Parathyroid adenoma (tissue), 2 donors: Measurements from ENCODE around the gene ABCD2.
"Not testable (repeated sequence)": the region's sequence is repeated elsewhere in the genome, so short reads cannot be mapped to it uniquely, and the experiment has no call there.

Source experiments
- H2AFZ ChIP-seq: fragments of 300-600 bp; sonication (generic); one replicate; pipeline ENCODE4 v1.7.0; 2017; ENCODE audit warnings: antibody characterized with exemption, mild to moderate bottlenecking
- H3K27ac ChIP-seq: fragments of 300-600 bp; sonication (generic); one replicate; pipeline ENCODE4 v1.7.0; 2017
- H3K27me3 ChIP-seq: fragments of 300-600 bp; sonication (generic); one replicate; pipeline ENCODE4 v1.7.0; 2017; ENCODE audit warnings: low read length; ENCODE audit not compliant: control insufficient read depth, insufficient read depth
- H3K36me3 ChIP-seq: fragments of 300-600 bp; sonication (generic); one replicate; pipeline ENCODE4 v1.7.0; 2017; ENCODE audit warnings: low read length; ENCODE audit not compliant: control insufficient read depth, insufficient read depth
- H3K4me1 ChIP-seq: fragments of 300-600 bp; sonication (generic); one replicate; pipeline ENCODE4 v1.7.0; 2017; ENCODE audit warnings: control low read depth
- H3K4me2 ChIP-seq: fragments of 300-600 bp; sonication (generic); one replicate; pipeline ENCODE4 v1.7.0; 2017; ENCODE audit warnings: low read length
- H3K4me3 ChIP-seq: fragments of 300-600 bp; sonication (generic); one replicate; pipeline ENCODE4 v1.7.0; 2017; ENCODE audit warnings: low read depth, low read length
- H3K79me2 ChIP-seq: fragments of 300-600 bp; sonication (generic); one replicate; pipeline ENCODE4 v1.7.0; 2017; ENCODE audit warnings: control low read depth
- H3K9ac ChIP-seq: fragments of 300-600 bp; sonication (generic); one replicate; pipeline ENCODE4 v1.7.0; 2017; ENCODE audit warnings: mild to moderate bottlenecking
- H3K9me3 ChIP-seq: fragments of 300-600 bp; sonication (generic); one replicate; pipeline ENCODE4 v1.7.0; 2017; ENCODE audit warnings: low read length; ENCODE audit not compliant: control insufficient read depth
- TF ChIP-seq, protein P1 (sequence below): fragments of 300-600 bp; sonication (generic); IDR thresholded peaks from one replicate; pipeline ENCODE4 v1.7.0; 2017; ENCODE audit warnings: antibody characterized with exemption, mild to moderate bottlenecking
- donor health status: primary hyperparathyroidism.

Gene ABCD2

DNA sequence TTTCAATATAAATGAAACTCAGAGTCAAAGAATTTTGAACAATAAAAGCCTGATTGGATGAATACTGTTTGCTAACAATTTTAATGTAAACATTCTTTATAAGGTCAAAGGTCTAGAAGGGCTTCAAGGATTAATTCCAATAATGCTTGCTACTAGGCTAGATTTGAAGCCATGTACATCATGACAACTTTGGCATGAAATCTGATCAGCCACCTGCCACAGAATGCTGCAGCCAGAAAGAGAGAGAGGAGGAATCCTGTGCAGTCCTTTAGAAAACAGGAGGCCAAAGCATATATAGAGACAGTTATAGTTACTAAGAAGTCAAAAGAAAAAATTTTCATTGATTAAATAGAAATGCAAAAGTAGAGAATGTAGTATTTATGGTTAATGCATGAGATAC, 47.1 kb downstream of the ABCD2 start:
- Histone ChIP-seq H3K36me3 (no peaks in the 10 kb centered on the region), H3K9me3 (no peaks in the 10 kb centered on the region), H3K79me2 (no peaks in the 10 kb centered on the region), H3K27ac (no peak overlapping the region), H2AFZ (no peak overlapping the region), H3K9ac (no peak overlapping the region), H3K4me3 (no peak overlapping the region), H3K27me3 (no peaks in the 10 kb centered on the region), H3K4me2 (no peak overlapping the region), H3K4me1 (no peaks in the 10 kb centered on the region)
- TF ChIP-seq, protein P1, sequence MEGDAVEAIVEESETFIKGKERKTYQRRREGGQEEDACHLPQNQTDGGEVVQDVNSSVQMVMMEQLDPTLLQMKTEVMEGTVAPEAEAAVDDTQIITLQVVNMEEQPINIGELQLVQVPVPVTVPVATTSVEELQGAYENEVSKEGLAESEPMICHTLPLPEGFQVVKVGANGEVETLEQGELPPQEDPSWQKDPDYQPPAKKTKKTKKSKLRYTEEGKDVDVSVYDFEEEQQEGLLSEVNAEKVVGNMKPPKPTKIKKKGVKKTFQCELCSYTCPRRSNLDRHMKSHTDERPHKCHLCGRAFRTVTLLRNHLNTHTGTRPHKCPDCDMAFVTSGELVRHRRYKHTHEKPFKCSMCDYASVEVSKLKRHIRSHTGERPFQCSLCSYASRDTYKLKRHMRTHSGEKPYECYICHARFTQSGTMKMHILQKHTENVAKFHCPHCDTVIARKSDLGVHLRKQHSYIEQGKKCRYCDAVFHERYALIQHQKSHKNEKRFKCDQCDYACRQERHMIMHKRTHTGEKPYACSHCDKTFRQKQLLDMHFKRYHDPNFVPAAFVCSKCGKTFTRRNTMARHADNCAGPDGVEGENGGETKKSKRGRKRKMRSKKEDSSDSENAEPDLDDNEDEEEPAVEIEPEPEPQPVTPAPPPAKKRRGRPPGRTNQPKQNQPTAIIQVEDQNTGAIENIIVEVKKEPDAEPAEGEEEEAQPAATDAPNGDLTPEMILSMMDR, result no peak

DNA sequence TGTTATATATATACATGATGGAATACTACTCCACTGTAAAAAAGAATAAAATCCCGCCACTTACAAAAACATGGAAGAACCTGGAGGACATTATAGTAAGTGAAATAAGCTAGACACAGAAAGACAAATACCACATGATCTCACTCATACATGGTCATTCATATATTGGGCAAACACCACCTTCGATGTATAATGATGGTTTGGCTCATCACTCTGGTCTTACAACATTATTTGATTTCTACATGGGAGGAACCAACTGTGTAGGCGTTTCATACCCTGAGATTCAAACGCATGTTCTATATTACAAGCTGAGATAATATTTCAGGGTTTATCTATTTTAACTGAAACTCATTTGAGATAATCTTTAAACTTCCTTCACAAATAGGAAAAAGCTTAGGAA, 48.3 kb downstream of the ABCD2 start:
- no peaks in the 10 kb centered on the region for H3K4me1 ChIP-seq
- no peak overlapping the region for H3K4me2 ChIP-seq
- no peaks in the 10 kb centered on the region for H3K27me3 ChIP-seq
- H3K79me2 ChIP-seq, result no peaks in the 10 kb centered on the region
- H3K27ac ChIP-seq, result no peak overlapping the region
- H3K9ac ChIP-seq, result no peak overlapping the region
- H3K9me3 ChIP-seq, result no peaks in the 10 kb centered on the region
- no peak overlapping the region for H3K4me3 ChIP-seq
- H3K36me3 ChIP-seq, result no peaks in the 10 kb centered on the region
- H2AFZ ChIP-seq, result no peak overlapping the region
- TF ChIP-seq, protein P1, result no peak

DNA sequence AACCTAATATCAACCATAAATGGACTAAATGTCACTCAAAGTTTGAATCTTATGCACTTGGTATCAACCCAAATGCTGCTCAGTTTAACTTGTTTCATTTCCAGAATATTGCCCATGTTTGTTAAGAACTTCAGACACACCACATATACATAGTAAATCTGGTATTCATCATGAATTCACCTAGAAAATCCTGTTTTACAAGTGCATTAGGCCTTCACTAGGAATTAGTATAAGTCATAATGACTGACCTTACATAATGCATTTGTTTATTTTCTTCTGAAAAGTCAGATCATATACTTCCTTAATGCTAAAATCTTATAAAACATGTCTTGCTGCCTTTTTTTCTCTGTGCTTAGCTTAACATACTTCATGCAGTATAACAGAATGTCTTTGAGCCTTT, 66.1 kb downstream of the ABCD2 start:
- Histone ChIP-seq H3K36me3 (no peaks in the 10 kb centered on the region), H3K27ac (no peak overlapping the region), H3K27me3 (no peaks in the 10 kb centered on the region), H3K9ac (no peak overlapping the region), H3K4me1 (no peaks in the 10 kb centered on the region), H3K4me3 (no peak overlapping the region), H3K4me2 (no peak overlapping the region), H3K9me3 (peaks cover 6% of the 10 kb centered on the region), H2AFZ (no peak overlapping the region), H3K79me2 (no peaks in the 10 kb centered on the region)
- TF ChIP-seq, protein P1, result no peak

DNA sequence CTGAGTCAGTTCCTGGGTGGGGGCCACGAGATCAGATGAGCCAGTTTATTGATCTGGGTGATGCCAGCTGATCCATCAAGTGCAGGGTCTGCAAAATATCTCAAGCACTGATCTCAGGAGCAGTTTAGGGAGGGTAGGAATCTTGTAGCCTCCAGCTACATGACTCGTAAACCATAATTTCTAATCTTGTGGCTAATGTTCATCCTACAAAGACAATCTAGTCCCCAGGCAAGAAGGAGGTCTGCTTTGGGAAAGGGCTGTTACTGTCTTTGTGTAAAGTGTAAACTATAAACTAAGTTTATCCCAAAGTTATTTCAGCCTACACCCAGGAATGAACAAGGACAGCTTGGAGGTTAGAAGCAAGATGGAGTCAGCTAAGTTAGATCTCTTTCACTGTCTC, 75.4 kb downstream of the ABCD2 start:
- not testable (repeated sequence) for H3K4me1 ChIP-seq, H3K27me3 ChIP-seq, H2AFZ ChIP-seq, H3K4me2 ChIP-seq, H3K36me3 ChIP-seq, H3K79me2 ChIP-seq, H3K27ac ChIP-seq, H3K4me3 ChIP-seq, H3K9me3 ChIP-seq, H3K9ac ChIP-seq

DNA sequence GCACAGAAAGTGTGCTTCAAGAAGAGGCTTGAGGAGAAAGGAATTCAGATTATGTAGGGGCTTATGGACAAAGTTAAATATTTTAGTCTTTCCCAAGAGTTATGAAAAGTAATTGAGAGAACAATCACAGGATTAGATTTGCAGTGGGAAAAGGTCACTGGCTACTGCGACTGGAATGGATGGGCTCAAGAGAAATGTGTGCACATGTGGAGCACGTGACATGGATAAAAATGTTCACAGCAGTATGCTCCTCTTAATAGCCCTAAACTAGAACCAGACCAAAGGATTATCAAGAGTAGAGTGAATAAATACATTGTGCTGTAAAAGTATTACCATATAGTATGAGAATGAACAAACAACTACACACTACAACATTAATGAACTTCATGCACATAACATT, 78.1 kb downstream of the ABCD2 start:
- H3K4me1 ChIP-seq, result no peaks in the 10 kb centered on the region
- no peaks in the 10 kb centered on the region for H3K79me2 ChIP-seq
- no peaks in the 10 kb centered on the region for H3K27me3 ChIP-seq
- H2AFZ ChIP-seq, result no peak overlapping the region
- TF ChIP-seq, protein P1, result no peak
- H3K27ac ChIP-seq, result no peak overlapping the region
- H3K36me3 ChIP-seq, result no peaks in the 10 kb centered on the region
- H3K4me2 ChIP-seq, result no peak overlapping the region
- H3K9ac ChIP-seq, result no peak overlapping the region
- no peaks in the 10 kb centered on the region for H3K9me3 ChIP-seq
- H3K4me3 ChIP-seq, result no peak overlapping the region
